ENCODE results near the gene CCNJ.

- no peak for TF ChIP-seq POLR2AphosphoS5 (IDR thresholded peaks at IDR 0.05; ENCODE audit: borderline replicate concordance, low read depth, low read length)
- no peak for TF ChIP-seq EZH2 (IDR thresholded peaks at IDR 0.05)
- no peak for TF ChIP-seq FOXP2 (optimal IDR thresholded peaks at IDR 0.05; ENCODE audit: control extremely low read depth, extremely low read length, insufficient read depth)
These were observed 13.4 kb downstream of the CCNJ start for GRCh38 chr10:96056787-96057186.
